NCI-H2227 (cell line): Measurements from ENCODE around the gene DDC.

Experiments
- DNase-seq: peaks from one replicate; lab custom pipeline; 2025; ENCODE audit not compliant: unreplicated experiment; lab: John Stamatoyannopoulos, UW

DDC gene

DNA sequence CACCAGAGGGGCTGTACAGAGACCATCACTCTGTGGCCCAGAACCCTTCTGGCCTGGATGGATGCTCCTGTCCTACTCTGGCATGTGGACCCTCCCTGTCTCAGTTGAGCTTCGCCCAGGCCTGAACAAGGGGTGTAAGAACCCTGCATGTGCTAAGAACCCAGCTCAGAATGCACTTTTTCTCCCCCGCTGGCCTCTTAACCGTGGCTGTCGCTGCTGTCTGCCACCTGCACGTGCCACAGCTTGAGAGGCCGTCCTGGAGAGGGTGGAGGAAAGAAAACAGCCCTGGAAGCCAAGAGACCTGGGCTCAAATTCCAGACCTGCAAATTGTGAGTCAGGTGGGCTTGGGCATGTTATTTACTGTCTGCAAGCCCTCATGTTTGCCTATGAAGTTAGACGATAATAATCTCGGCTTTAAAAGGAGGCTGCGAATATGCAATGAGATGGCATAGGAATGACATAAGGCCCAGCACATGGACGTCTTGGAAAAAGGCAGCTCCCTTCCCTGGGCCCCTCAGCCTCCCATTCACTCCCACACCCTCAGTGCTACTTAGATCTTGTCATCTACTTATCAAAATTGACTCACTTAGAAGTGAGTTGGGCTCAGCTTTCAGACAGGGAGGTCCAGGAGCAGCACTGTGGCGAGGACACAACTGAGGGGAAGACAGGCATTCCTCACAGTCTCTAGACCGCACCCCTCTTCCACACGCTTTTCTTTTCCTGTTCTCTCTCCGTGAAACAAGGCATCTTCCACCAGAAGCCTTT is 146.5 kb downstream of the DDC start:
- no peak for DNase-seq

- peak; percentile 77 for DNase-seq
Observed at GRCh38 chr7:50418086-50418515, 147.1 kb downstream of the DDC start.

- DNase-seq, result no peak
Observed at GRCh38 chr7:50416527-50417182, 148.6 kb downstream of the DDC start.

DNA sequence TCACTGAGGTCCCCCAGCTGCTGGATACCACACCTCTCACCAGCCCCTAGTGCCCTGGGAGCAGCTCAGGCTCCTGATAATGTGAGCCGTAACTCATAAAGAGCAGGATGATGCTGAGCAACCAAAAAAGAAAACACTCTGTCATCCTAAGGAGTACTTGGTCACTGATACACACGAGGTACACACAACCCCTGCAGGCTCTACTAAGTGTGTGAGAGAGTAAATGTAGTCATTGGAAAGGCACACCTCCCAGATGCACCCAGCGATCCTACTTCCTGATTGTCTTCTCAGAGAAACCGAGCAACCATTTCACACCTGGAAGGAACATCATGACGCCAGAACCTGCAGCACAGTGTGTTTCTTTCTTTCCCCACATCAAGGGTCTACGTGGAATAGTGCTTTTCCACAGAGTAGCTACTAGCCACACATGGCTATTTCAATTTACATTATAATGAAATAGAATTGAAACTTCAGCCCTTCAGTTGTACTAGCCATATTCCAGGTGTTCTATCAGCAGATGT is 149.3 kb downstream of the DDC start:
- DNase-seq, result no peak

GRCh38 chr7:50413561-50413960 is 151.6 kb downstream of the DDC start:
- no peak for DNase-seq

- no peak for DNase-seq
Observed at GRCh38 chr7:50412973-50413372, 152.2 kb downstream of the DDC start.

DNA sequence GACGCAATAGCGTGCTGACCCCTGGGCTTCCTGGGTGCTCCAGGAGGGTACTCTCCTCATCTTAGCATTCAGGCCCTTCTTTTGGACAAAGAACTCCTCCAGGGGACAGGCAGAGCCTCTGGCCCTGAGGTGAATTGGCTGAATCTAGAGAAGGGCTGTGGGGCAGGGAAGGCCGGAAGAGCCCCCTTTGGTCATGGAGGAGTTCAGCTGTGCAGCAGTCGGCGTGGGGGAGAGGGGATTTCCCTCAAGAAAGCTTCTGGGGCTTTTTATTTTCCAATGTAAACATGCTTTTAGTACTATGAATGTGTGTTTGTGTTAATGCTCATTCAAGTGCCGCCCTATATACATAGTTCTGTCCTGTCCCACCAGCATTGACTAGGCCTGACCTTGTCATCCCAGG is 153.9 kb downstream of the DDC start:
- DNase-seq, result no peak

DNA sequence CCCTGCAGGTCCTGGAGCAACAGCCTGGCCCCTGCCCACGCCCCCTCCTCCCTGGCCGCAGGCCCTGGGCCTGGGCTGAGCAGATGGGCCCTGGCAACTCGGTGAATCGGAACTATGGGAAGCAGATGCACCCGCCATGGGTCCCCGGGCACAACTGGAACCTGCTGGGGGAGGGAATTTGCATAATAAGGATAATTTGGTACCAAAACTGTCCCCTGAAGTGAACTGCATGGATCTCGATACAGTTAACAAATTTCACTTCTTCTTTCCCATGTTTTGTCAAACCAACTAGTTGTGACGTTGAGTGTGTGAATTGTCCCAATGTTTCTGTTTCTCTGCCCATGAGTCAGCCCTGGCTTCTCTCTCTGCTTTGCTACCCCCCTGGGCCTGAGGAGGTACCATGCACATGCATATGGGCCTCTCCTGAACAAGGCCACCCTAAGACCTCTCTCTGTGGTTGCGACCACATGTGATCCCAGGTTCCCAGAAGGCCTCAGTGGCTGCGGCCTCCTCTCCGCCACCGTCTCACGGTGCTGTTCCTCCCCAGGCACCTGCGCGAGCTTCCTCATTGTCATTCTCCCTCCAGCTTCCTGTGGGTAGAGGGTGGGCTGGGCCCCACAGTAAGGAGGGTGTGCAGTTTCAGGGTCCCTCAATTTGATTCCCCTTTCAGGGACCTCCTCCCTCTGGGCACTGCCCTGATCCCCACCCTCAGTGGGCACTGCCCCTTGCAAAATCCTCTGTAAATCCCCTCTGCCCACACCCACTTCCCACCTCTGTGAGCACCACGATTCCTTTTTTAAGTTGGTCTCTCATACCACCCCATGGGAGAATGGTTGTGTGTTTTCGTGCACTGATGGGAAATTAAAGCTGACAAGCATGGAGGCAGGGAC is 155.1 kb downstream of the DDC start:
- no peak for DNase-seq
